ENCODE measurements around the gene ADAMTSL3. TPM values are rescaled to one million over a fixed set of nuclear protein-coding genes. Genes with fewer than 3 reads are reported as not detected.

The ADAMTSL3 gene
- total and polyA plus RNA-seq, 7 donors = 0.60 to 40.7 (median 32.6) TPM; not detected in 1

- no peaks in the 10 kb centered on the region for H3K9me3 ChIP-seq
- peaks cover 0 to 58% (median 50%) of the 10 kb centered on the region in 4 donors for H3K4me1 ChIP-seq
- no peak for DNase-seq
- no peak overlapping the region for H3K4me3 ChIP-seq
- no peaks in the 10 kb centered on the region for H3K27me3 ChIP-seq
- no peak for TF ChIP-seq EP300 (IDR thresholded peaks at IDR 0.05)
- peak in 2 of 4 experiments; percentile 14 to 20 for TF ChIP-seq CTCF (IDR thresholded peaks at IDR 0.05)
- peaks cover 0 to 2% (median 0%) of the 10 kb centered on the region in 4 donors for H3K36me3 ChIP-seq
- peak overlapping the region; percentile 60 to 86 (median 84) for H3K27ac ChIP-seq
- intact Hi-C loops (cut with DNase I) = loop anchor here (5.0 to 10.0 kb wide), 3 partner anchors 190 to 307 kb away; partner anchors contain the start of gene SH3GL3
- 85 to 86% methylated on average over 4 of the region's 4 CpGs for WGBS, 2 donors
Measured at GRCh38 chr15:83657549-83657948, 3.6 kb downstream of the ADAMTSL3 start.

DNA sequence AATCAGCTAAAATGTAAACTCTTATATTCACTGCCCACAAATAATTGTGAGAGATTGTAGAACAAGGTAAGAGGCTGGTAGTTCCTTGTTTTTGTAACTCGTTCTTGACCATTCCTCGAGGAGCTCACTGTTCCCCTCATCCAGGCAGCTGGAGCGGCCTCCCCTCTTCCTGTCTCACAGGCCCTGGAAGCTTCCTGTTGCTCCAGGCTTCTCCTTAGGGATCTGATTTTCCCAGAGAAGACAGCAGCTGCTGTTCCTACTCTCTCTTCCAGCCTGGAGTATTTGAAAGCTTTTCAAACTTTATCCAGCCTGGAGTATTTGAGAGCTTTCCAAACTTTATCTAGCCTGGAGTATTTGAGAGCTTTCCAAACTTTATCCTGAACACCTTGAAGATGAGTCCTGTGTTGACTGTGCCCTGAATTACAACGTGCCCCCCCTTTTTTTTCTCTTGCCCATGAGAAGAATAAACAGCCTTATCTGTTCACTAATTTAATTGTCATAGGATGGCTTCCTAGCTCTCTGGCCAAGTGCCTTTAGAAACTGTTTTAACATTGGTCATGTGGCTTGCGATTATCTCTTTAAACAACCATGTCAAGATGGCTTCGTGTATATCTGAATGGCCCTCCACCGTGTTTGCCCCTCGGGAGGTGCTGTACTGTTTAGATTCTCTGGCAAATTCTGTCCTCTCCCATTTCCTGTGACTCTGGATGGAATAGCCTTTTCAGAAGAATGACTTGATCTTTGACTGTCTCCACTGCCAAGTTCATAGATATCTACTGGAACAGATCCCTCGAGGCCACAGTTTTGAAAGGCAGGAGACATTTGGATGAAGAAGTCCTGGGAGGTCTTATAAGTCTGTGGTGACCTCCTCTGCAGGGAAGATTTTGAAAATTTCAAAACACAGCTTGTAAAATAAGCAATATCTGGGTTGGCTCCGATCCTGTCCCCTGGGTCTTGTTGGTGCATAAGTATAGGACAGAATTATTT, 4.8 kb downstream of the ADAMTSL3 start:
- H3K9me3 ChIP-seq = no peaks in the 10 kb centered on the region
- intact Hi-C loops (cut with DNase I) = loop anchor here (5.0 to 10.0 kb wide), 3 partner anchors 189 to 306 kb away; partner anchors contain the start of gene SH3GL3
- no peak overlapping the region for H3K4me3 ChIP-seq
- peak overlapping the region; percentile 60 to 86 (median 84) for H3K27ac ChIP-seq
- no peaks in the 10 kb centered on the region for H3K27me3 ChIP-seq
- 56 to 58% methylated on average over 10 of the region's 10 CpGs for WGBS, 2 donors
- H3K4me1 ChIP-seq = peaks cover 0 to 58% (median 47%) of the 10 kb centered on the region in 4 donors
- peaks cover 0 to 2% (median 0%) of the 10 kb centered on the region in 4 donors for H3K36me3 ChIP-seq
- DNase-seq = peak; percentile 86
- TF ChIP-seq POLR2A (IDR thresholded peaks at IDR 0.05) = no peak
- TF ChIP-seq POLR2AphosphoS5 (IDR thresholded peaks at IDR 0.05) = no peak
- TF ChIP-seq EP300 (IDR thresholded peaks at IDR 0.05) = no peak

DNA sequence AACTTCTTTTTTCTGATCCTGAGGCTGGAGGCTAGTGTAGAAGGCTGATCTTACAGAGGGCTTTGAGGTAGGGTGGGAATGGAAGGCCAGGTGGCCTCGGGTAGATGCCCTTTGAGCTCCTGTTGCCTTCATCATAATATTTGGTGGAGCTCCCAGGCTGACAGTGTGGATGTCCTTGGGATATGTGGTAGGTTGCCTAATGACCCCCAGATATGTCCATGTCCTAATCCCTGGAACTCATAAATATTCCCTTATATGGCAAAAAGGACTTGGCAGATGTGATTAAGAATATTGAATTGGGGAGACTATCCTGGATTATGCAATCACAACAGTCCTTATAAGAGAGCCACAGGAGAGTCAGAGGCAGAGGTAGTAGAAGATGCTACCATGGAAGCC, 5.5 kb downstream of the ADAMTSL3 start:
- Histone ChIP-seq H3K27me3 (no peaks in the 10 kb centered on the region), H3K4me1 (peaks cover 0 to 59% (median 47%) of the 10 kb centered on the region in 4 donors), H3K36me3 (peaks cover 0 to 2% (median 0%) of the 10 kb centered on the region in 4 donors), H3K9me3 (no peaks in the 10 kb centered on the region), H3K4me3 (no peak overlapping the region), H3K27ac (peak overlapping the region; percentile 40 to 86 (median 84))
- no peak for DNase-seq
- intact Hi-C loops (cut with DNase I) = loop anchor here (5.0 to 10.0 kb wide), 3 partner anchors 188 to 305 kb away; partner anchors contain the start of gene SH3GL3
- 32 to 68% methylated on average over 1 of the region's 1 CpG for WGBS, 2 donors
- TF ChIP-seq CTCF (IDR thresholded peaks at IDR 0.05) (no peak), EP300 (IDR thresholded peaks at IDR 0.05) (no peak), POLR2A (IDR thresholded peaks at IDR 0.05) (no peak), POLR2AphosphoS5 (IDR thresholded peaks at IDR 0.05) (peak in 1 of 4 donors; percentile 19)

DNA sequence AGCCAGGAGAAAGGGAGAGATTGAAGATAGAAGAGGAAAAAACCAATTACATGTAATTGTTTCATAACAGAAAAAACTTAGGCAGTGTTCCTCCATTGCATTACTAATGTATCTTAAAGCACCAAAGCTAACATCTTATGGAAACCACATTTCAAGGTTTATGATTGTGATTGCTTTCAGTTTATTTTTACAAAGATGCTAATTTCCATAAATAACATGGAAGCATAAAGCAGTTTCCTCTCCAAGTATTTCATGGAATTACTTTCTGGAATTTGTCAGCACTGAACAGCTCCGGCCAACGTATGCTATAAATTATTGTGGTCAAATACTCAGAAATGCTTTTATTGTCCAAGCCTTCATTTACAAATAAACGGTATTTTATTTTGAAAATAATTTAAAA, 11.6 kb downstream of the ADAMTSL3 start:
- Histone ChIP-seq H3K27me3 (no peaks in the 10 kb centered on the region), H3K27ac (peak overlapping the region in 3 of 4 donors; percentile 8 to 73 (median 68)), H3K4me1 (peaks cover 0 to 32% (median 8%) of the 10 kb centered on the region in 4 donors), H3K36me3 (no peaks in the 10 kb centered on the region), H3K4me3 (no peak overlapping the region), H3K9me3 (no peaks in the 10 kb centered on the region)
- TF ChIP-seq EP300 (IDR thresholded peaks at IDR 0.05) = no peak
- TF ChIP-seq POLR2AphosphoS5 (IDR thresholded peaks at IDR 0.05) = no peak
- no peak for TF ChIP-seq POLR2A (IDR thresholded peaks at IDR 0.05)
- no peak for TF ChIP-seq CTCF (IDR thresholded peaks at IDR 0.05)
- DNase-seq = no peak
- 56 to 64% methylated on average over 3 of the region's 3 CpGs for WGBS, 2 donors
- intact Hi-C loops (cut with DNase I) = no loop called here

DNA sequence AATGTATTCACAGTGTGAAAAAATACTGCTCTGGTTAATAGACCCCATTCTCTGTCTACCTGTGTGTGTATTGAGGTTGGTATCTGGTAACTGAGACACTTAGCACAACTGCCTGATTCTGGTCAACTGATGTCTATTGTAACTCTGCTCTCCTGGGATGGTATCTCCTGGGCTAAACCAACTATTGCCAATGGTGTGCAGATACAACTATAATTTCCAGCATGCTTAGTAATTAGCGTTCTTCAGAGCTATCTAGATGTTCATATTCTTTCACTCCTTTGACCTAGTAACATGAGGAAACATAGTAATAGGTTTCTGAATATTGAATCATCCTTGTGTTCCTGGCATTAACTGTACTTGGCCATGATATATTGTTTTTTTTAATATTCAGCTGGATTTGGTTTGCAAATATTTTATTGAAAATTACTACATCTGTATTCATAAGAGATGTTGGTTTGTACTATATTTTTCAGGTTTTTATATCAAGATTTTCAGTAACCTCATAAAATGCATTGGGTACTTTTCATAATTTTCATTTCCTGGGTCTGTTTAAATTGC, 16.8 kb downstream of the ADAMTSL3 start:
- TF ChIP-seq POLR2AphosphoS5 (IDR thresholded peaks at IDR 0.05) = no peak
- TF ChIP-seq CTCF (IDR thresholded peaks at IDR 0.05) = no peak
- no peak for TF ChIP-seq POLR2A (IDR thresholded peaks at IDR 0.05)
- TF ChIP-seq EP300 (IDR thresholded peaks at IDR 0.05) = no peak
- intact Hi-C loops (cut with DNase I) = no loop called here
- 79 to 84% methylated on average over 1 of the region's 1 CpG for WGBS, 2 donors

More for the DNA sequence above, 16.8 kb downstream of the ADAMTSL3 start:
- no peak for DNase-seq
- H3K9me3 ChIP-seq = no peaks in the 10 kb centered on the region
- H3K27me3 ChIP-seq = no peaks in the 10 kb centered on the region
- peak overlapping the region in 2 of 4 donors; percentile 15 to 74 for H3K27ac ChIP-seq
- no peaks in the 10 kb centered on the region for H3K36me3 ChIP-seq
- H3K4me3 ChIP-seq = no peak overlapping the region
- H3K4me1 ChIP-seq = peaks cover 0 to 38% (median 21%) of the 10 kb centered on the region in 4 donors

Measured in sigmoid colon (tissue), 7 donors.